Trophoblast cell (in vitro differentiated cells and primary cell): ENCODE results near the gene TSPAN2.

ENCODE experiments used
- DNase-seq, 2 donors: peaks; one replicate each; pipeline ENCODE4 v3.0.0-alpha.2; 2016
- H2AFZ ChIP-seq: 2 replicates; pipeline ENCODE4 v1.6.1; 2013; ENCODE audit warnings: low read length, moderate library complexity, mild to moderate bottlenecking; ENCODE audit not compliant: insufficient read depth, poor library complexity
- H2AK5ac ChIP-seq: 2 replicates; pipeline ENCODE4 v1.6.1; 2013; ENCODE audit warnings: mild to moderate bottlenecking, low read length
- H2BK120ac ChIP-seq: 2 replicates; pipeline ENCODE4 v1.6.1; 2013; ENCODE audit warnings: low read length, mild to moderate bottlenecking, moderate library complexity; ENCODE audit not compliant: insufficient read depth, poor library complexity
- H2BK12ac ChIP-seq: 2 replicates; pipeline ENCODE4 v1.6.1; 2013; ENCODE audit warnings: mild to moderate bottlenecking, low read length, moderate library complexity
- H2BK5ac ChIP-seq: 2 replicates; pipeline ENCODE4 v1.6.1; 2013; ENCODE audit warnings: low read length, low read depth, moderate library complexity, mild to moderate bottlenecking; ENCODE audit not compliant: poor library complexity
- H3K14ac ChIP-seq: 2 replicates; pipeline ENCODE4 v1.6.1; 2013; ENCODE audit warnings: mild to moderate bottlenecking, low read length
- H3K18ac ChIP-seq: 2 replicates; pipeline ENCODE4 v1.6.1; 2013; ENCODE audit warnings: mild to moderate bottlenecking, low read length
- H3K23ac ChIP-seq: 2 replicates; pipeline ENCODE4 v1.6.1; 2013; ENCODE audit warnings: low read length
- H3K27ac ChIP-seq: 2 replicates; pipeline ENCODE4 v1.5.1; 2013; ENCODE audit warnings: low read depth, mild to moderate bottlenecking, inconsistent platforms, low read length, moderate library complexity
- H3K27me3 ChIP-seq: 2 replicates; pipeline ENCODE4 v1.6.1; 2013; ENCODE audit warnings: inconsistent platforms, mild to moderate bottlenecking, low read length, moderate library complexity; ENCODE audit not compliant: insufficient read depth
- H3K36me3 ChIP-seq, 2 experiments: 1 replicate in 1 of 2; 2 replicates in 1 of 2; pipeline ENCODE4 v1.6.1; 2013; ENCODE audit warnings: low read length in 2 of 2, mild to moderate bottlenecking in 2 of 2, moderate library complexity in 1 of 2; ENCODE audit not compliant: insufficient read depth in 2 of 2, control insufficient read depth in 1 of 2
- H3K4ac ChIP-seq: 2 replicates; pipeline ENCODE4 v1.6.1; 2013; ENCODE audit warnings: low read depth, mild to moderate bottlenecking, low read length, moderate library complexity
- H3K4me1 ChIP-seq, 2 experiments: 1 replicate in 1 of 2; 2 replicates in 1 of 2; pipeline ENCODE4 v1.6.1; 2013; ENCODE audit warnings: low read length in 2 of 2, mild to moderate bottlenecking in 2 of 2, moderate library complexity in 1 of 2; ENCODE audit not compliant: insufficient read depth in 2 of 2, control insufficient read depth in 1 of 2
- H3K4me2 ChIP-seq: 2 replicates; pipeline ENCODE4 v1.6.1; 2013; ENCODE audit warnings: inconsistent platforms, mild to moderate bottlenecking, low read length, moderate library complexity
- H3K4me3 ChIP-seq: 2 replicates; pipeline ENCODE4 v1.5.1; 2013; ENCODE audit warnings: mild to moderate bottlenecking, low read depth, low read length, inconsistent platforms
- H3K79me1 ChIP-seq: one replicate; pipeline ENCODE4 v1.6.1; 2013; ENCODE audit warnings: low read length
- H3K79me2 ChIP-seq: 2 replicates; pipeline ENCODE4 v1.6.1; 2013; ENCODE audit warnings: low read length, mild to moderate bottlenecking; ENCODE audit not compliant: control insufficient read depth, insufficient read depth, poor library complexity
- H3K9ac ChIP-seq: 2 replicates; pipeline ENCODE4 v1.6.1; 2013; ENCODE audit warnings: mild to moderate bottlenecking, low read length
- H3K9me3 ChIP-seq: 2 replicates; pipeline ENCODE4 v1.6.1; 2013; ENCODE audit warnings: low read depth, mild to moderate bottlenecking, control low read depth, inconsistent platforms, low read length; ENCODE audit not compliant: insufficient read depth
- H4K12ac ChIP-seq: 2 replicates; pipeline ENCODE4 v1.6.1; 2013; ENCODE audit warnings: low read depth, mild to moderate bottlenecking, low read length, moderate library complexity
- H4K8ac ChIP-seq: 2 replicates; pipeline ENCODE4 v1.6.1; 2013; ENCODE audit warnings: low read depth, mild to moderate bottlenecking, low read length, moderate library complexity
- H4K91ac ChIP-seq: one replicate; pipeline ENCODE4 v1.6.1; 2013; ENCODE audit warnings: low read depth, mild to moderate bottlenecking, low read length, moderate library complexity
- WGBS: extraction: QIAGEN DNeasy Blood & Tissue Kit; methylation state at CpG from one replicate; pipeline ENCODE4 v1.1.7; 2013; ENCODE audit warnings: missing lambda C conversion rate; ENCODE audit not compliant: insufficient read length, insufficient coverage; ENCODE audit errors: extremely low coverage; 5-methylcytosine and 5-hydroxymethylcytosine counted together

Gene TSPAN2

GRCh38 chr1:115086176-115086830 lies 3.0 kb downstream of the TSPAN2 start:
- H4K12ac ChIP-seq, result no peak overlapping the region
- no peak overlapping the region for H3K23ac ChIP-seq
- no peak overlapping the region for H3K4me2 ChIP-seq
- H2AFZ ChIP-seq, result no peak overlapping the region
- H3K4me1 ChIP-seq, result peaks cover 2 to 14% of the 10 kb centered on the region in 2 experiments
- no peak overlapping the region for H3K18ac ChIP-seq
- H3K27ac ChIP-seq, result no peak overlapping the region
- H3K4ac ChIP-seq, result no peak overlapping the region
- H4K91ac ChIP-seq, result no peak overlapping the region
- no peak overlapping the region for H3K9ac ChIP-seq
- peaks cover 2% of the 10 kb centered on the region for H3K79me1 ChIP-seq
- H2BK12ac ChIP-seq, result no peak overlapping the region
- no peak overlapping the region for H3K4me3 ChIP-seq
- H2BK120ac ChIP-seq, result no peak overlapping the region
- no peak overlapping the region for H2AK5ac ChIP-seq
- no peaks in the 10 kb centered on the region for H3K36me3 ChIP-seq
- no CpG with 5 or more reads among the region's 9 CpGs for WGBS
- peaks cover 1% of the 10 kb centered on the region for H3K9me3 ChIP-seq
- no peak overlapping the region for H3K14ac ChIP-seq
- no peak for DNase-seq
- H3K27me3 ChIP-seq, result no peaks in the 10 kb centered on the region
- H2BK5ac ChIP-seq, result no peak overlapping the region
- peaks cover 5% of the 10 kb centered on the region for H3K79me2 ChIP-seq
- no peak overlapping the region for H4K8ac ChIP-seq

- Histone ChIP-seq H4K91ac (no peak overlapping the region), H3K9ac (no peak overlapping the region), H3K27me3 (no peaks in the 10 kb centered on the region), H3K4me2 (no peak overlapping the region), H3K14ac (no peak overlapping the region), H3K4me1 (peaks cover 2 to 12% of the 10 kb centered on the region in 2 experiments), H3K18ac (no peak overlapping the region), H3K27ac (no peak overlapping the region), H3K79me1 (peaks cover 2% of the 10 kb centered on the region), H2BK120ac (no peak overlapping the region), H3K4me3 (no peak overlapping the region), H3K4ac (no peak overlapping the region), H2AK5ac (no peak overlapping the region), H3K79me2 (peaks cover 5% of the 10 kb centered on the region), H4K12ac (no peak overlapping the region), H2AFZ (no peak overlapping the region), H4K8ac (no peak overlapping the region), H3K36me3 (no peaks in the 10 kb centered on the region), H3K9me3 (peaks cover 1% of the 10 kb centered on the region), H2BK12ac (no peak overlapping the region), H3K23ac (no peak overlapping the region), H2BK5ac (no peak overlapping the region)
- no peak for DNase-seq
- no CpG with 5 or more reads among the region's 9 CpGs for WGBS
These were observed 4.3 kb downstream of the TSPAN2 start for GRCh38 chr1:115084902-115085511.

- Histone ChIP-seq H3K79me2 (no peaks in the 10 kb centered on the region), H3K9me3 (peaks cover under 1% of the 10 kb centered on the region), H3K4ac (no peak overlapping the region), H3K27me3 (no peaks in the 10 kb centered on the region), H2BK5ac (no peak overlapping the region), H3K4me3 (no peak overlapping the region), H3K18ac (no peak overlapping the region), H2BK120ac (no peak overlapping the region), H2BK12ac (no peak overlapping the region), H2AK5ac (no peak overlapping the region), H4K8ac (no peak overlapping the region), H3K79me1 (no peaks in the 10 kb centered on the region), H4K12ac (no peak overlapping the region), H4K91ac (no peak overlapping the region), H3K27ac (no peak overlapping the region), H2AFZ (no peak overlapping the region), H3K14ac (no peak overlapping the region), H3K9ac (no peak overlapping the region), H3K23ac (no peak overlapping the region), H3K4me1 (peaks cover 2 to 4% of the 10 kb centered on the region in 2 experiments), H3K4me2 (no peak overlapping the region), H3K36me3 (no peaks in the 10 kb centered on the region)
- no peak for DNase-seq
- WGBS, result no CpG with 5 or more reads among the region's 6 CpGs
These were observed 6.4 kb downstream of the TSPAN2 start for GRCh38 chr1:115082949-115083348.

- Histone ChIP-seq H2BK5ac (no peak overlapping the region), H3K14ac (no peak overlapping the region), H4K12ac (no peak overlapping the region), H2AFZ (no peak overlapping the region), H3K18ac (no peak overlapping the region), H4K91ac (no peak overlapping the region), H3K9me3 (no peaks in the 10 kb centered on the region), H3K79me2 (no peaks in the 10 kb centered on the region), H2BK120ac (no peak overlapping the region), H3K4ac (no peak overlapping the region), H2BK12ac (no peak overlapping the region), H3K4me3 (no peak overlapping the region), H3K4me1 (no peaks in the 10 kb centered on the region), H3K23ac (no peak overlapping the region), H4K8ac (no peak overlapping the region), H3K27me3 (no peaks in the 10 kb centered on the region), H3K4me2 (no peak overlapping the region), H3K36me3 (no peaks in the 10 kb centered on the region), H3K27ac (no peak overlapping the region), H2AK5ac (no peak overlapping the region), H3K79me1 (no peaks in the 10 kb centered on the region), H3K9ac (no peak overlapping the region)
- no CpG with 5 or more reads among the region's 4 CpGs for WGBS
- DNase-seq, result no peak
These were observed 10.6 kb downstream of the TSPAN2 start for GRCh38 chr1:115078708-115079107.
